ENCODE data around the gene ZNF440. TPM values are rescaled to one million over a fixed set of nuclear protein-coding genes. Genes with fewer than 3 reads are reported as not detected.

The ZNF440 gene
- polyA plus RNA-seq, 2 of the 4 experiments (the other 2 are of a cell fraction) = 0.03 TPM; not detected in 1

DNA sequence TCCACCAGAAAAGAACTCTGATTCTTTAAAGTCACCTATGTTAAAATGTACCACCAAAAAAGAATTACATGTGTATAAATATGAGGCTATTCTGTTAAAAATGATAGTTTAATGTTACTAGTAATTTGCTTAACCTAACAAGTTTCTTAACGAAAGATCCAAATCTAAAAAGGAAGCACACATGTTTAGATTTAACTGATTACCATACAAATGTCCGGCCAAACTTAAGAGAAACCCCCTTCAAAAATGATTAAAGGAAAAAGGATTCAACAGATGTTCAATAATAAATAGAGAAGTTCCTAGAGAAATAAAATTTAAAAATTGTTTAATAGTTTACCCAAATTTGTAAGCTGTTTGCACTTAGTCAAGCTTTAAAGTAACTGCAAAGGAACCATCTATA is 68.5 kb downstream of the ZNF440 start:
- no peaks in the 10 kb centered on the region for H3K4me1 ChIP-seq
- ATAC-seq (no peak), DNase-seq (ENCODE audit: low read depth in 1 of 2, low spot score in 1 of 2) (no peak), FAIRE-seq (no peak)
- H3K9me3 ChIP-seq = peaks cover 3% of the 10 kb centered on the region; the same call in 1 of the 3 replicates
- ChIA-PET POLR2A (no interaction called here), CTCF (no interaction called here)
- H3K4me3 ChIP-seq = no peak overlapping the region
- no peak overlapping the region for H3K4me2 ChIP-seq
- 18% methylated on average over 2 of the region's 2 CpGs for WGBS (ENCODE audit: missing lambda C conversion rate)
- no peak overlapping the region for H3K27ac ChIP-seq
- TF ChIP-seq CBX2 (IDR thresholded peaks at IDR 0.05; ENCODE audit: borderline replicate concordance, low read depth) (no peak), HOXB5 (CRISPR knock-in tag; IDR thresholded peaks at IDR 0.05) (no peak), JUNB (IDR thresholded peaks at IDR 0.05) (no peak), MAFK (IDR thresholded peaks at IDR 0.05; ENCODE audit: partially characterized antibody) (no peak), HOXB13 (CRISPR knock-in tag; IDR thresholded peaks at IDR 0.05; ENCODE audit: low read depth) (no peak), HEYL (CRISPR knock-in tag; IDR thresholded peaks at IDR 0.05) (no peak), SMC3 (IDR thresholded peaks at IDR 0.05) (no peak), NPAS2 (CRISPR knock-in tag; IDR thresholded peaks at IDR 0.05; ENCODE audit: borderline replicate concordance) (no peak), CHD4 (IDR thresholded peaks at IDR 0.05; ENCODE audit: borderline replicate concordance) (no peak), EHMT2 (IDR thresholded peaks at IDR 0.05; ENCODE audit: low read depth) (no peak)
- TF ChIP-seq, protein P1, sequence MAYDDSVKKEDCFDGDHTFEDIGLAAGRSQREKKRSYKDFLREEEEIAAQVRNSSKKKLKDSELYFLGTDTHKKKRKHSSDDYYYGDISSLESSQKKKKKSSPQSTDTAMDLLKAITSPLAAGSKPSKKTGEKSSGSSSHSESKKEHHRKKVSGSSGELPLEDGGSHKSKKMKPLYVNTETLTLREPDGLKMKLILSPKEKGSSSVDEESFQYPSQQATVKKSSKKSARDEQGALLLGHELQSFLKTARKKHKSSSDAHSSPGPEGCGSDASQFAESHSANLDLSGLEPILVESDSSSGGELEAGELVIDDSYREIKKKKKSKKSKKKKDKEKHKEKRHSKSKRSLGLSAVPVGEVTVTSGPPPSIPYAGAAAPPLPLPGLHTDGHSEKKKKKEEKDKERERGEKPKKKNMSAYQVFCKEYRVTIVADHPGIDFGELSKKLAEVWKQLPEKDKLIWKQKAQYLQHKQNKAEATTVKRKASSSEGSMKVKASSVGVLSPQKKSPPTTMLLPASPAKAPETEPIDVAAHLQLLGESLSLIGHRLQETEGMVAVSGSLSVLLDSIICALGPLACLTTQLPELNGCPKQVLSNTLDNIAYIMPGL (CRISPR knock-in tag; IDR thresholded peaks at IDR 0.05; ENCODE audit: borderline replicate concordance) = no peak

Other genes starting within 250 kb of the ZNF440 start
- 0.05 TPM in 1 of 2 replicates, not detected in the other for gene ACP5, start 236.6 kb upstream of the ZNF440 start, polyA plus RNA-seq (2011; rRNA removed)
- gene ACP5, start 236.6 kb upstream of the ZNF440 start, polyA plus RNA-seq (2017; fragmentation: RNase III; extraction: RNeasy Plus Mini Kit Qiagen cat#74134 plus additional on column Dnase treatment) = not detected in 3 replicates
- gene ZNF627, start 216.8 kb upstream of the ZNF440 start, polyA plus RNA-seq (2011; rRNA removed) = 7.5 and 8.3 TPM in 2 replicates
- gene ZNF627, start 216.8 kb upstream of the ZNF440 start, polyA plus RNA-seq (2017; fragmentation: RNase III; extraction: RNeasy Plus Mini Kit Qiagen cat#74134 plus additional on column Dnase treatment) = 3.7 to 4.5 TPM (median 4.3 TPM) in 3 replicates
- gene ZNF823, start 75.3 kb upstream of the ZNF440 start, polyA plus RNA-seq (2011; rRNA removed) = 3.7 and 3.9 TPM in 2 replicates
- gene ZNF823, start 75.3 kb upstream of the ZNF440 start, polyA plus RNA-seq (2017; fragmentation: RNase III; extraction: RNeasy Plus Mini Kit Qiagen cat#74134 plus additional on column Dnase treatment) = 2.4 to 2.9 TPM (median 2.7 TPM) in 3 replicates
- gene ZNF441, start 47.3 kb upstream of the ZNF440 start, polyA plus RNA-seq (2011; rRNA removed) = 0.01 TPM in 1 of 2 replicates, not detected in the other
- 0.01 TPM in 1 of 3 replicates, not detected in the others for gene ZNF441, start 47.3 kb upstream of the ZNF440 start, polyA plus RNA-seq (2017; fragmentation: RNase III; extraction: RNeasy Plus Mini Kit Qiagen cat#74134 plus additional on column Dnase treatment)
- not detected in 2 replicates for gene ZNF491, start 15.8 kb upstream of the ZNF440 start, polyA plus RNA-seq (2011; rRNA removed)
- gene ZNF491, start 15.8 kb upstream of the ZNF440 start, polyA plus RNA-seq (2017; fragmentation: RNase III; extraction: RNeasy Plus Mini Kit Qiagen cat#74134 plus additional on column Dnase treatment) = not detected in 3 replicates
- gene ZNF439, start 34.5 kb downstream of the ZNF440 start, polyA plus RNA-seq (2011; rRNA removed) = not detected in 2 replicates
- not detected in 3 replicates for gene ZNF439, start 34.5 kb downstream of the ZNF440 start, polyA plus RNA-seq (2017; fragmentation: RNase III; extraction: RNeasy Plus Mini Kit Qiagen cat#74134 plus additional on column Dnase treatment)
- not detected in 2 replicates for gene ZNF69, start 73.5 kb downstream of the ZNF440 start, polyA plus RNA-seq (2011; rRNA removed)
- gene ZNF69, start 73.5 kb downstream of the ZNF440 start, polyA plus RNA-seq (2017; fragmentation: RNase III; extraction: RNeasy Plus Mini Kit Qiagen cat#74134 plus additional on column Dnase treatment) = not detected in 3 replicates
- 0.37 and 0.43 TPM in 2 replicates for gene ZNF700, start 110.8 kb downstream of the ZNF440 start, polyA plus RNA-seq (2011; rRNA removed)
- 0.30 to 0.37 TPM (median 0.33 TPM) in 3 replicates for gene ZNF700, start 110.8 kb downstream of the ZNF440 start, polyA plus RNA-seq (2017; fragmentation: RNase III; extraction: RNeasy Plus Mini Kit Qiagen cat#74134 plus additional on column Dnase treatment)
- not detected in 2 replicates for gene ZNF763, start 150.8 kb downstream of the ZNF440 start, polyA plus RNA-seq (2011; rRNA removed)
- not detected in 3 replicates for gene ZNF763, start 150.8 kb downstream of the ZNF440 start, polyA plus RNA-seq (2017; fragmentation: RNase III; extraction: RNeasy Plus Mini Kit Qiagen cat#74134 plus additional on column Dnase treatment)
- gene ZNF433, start 221.4 kb downstream of the ZNF440 start, polyA plus RNA-seq (2011; rRNA removed) = not detected in 2 replicates
- gene ZNF433, start 221.4 kb downstream of the ZNF440 start, polyA plus RNA-seq (2017; fragmentation: RNase III; extraction: RNeasy Plus Mini Kit Qiagen cat#74134 plus additional on column Dnase treatment) = not detected in 3 replicates
- gene ZNF878, start 238.7 kb downstream of the ZNF440 start, polyA plus RNA-seq (2011; rRNA removed) = not detected in 2 replicates
- not detected in 3 replicates for gene ZNF878, start 238.7 kb downstream of the ZNF440 start, polyA plus RNA-seq (2017; fragmentation: RNase III; extraction: RNeasy Plus Mini Kit Qiagen cat#74134 plus additional on column Dnase treatment)